PC-3 (cell line): ENCODE results near the gene IL1RAPL1. TPM values are rescaled to one million over a fixed set of nuclear protein-coding genes. Genes with fewer than 3 reads are reported as not detected.

Source experiments
- ATAC-seq: fragments of 200-7000 bp; cut with Tn5 transposase; 2 replicates; pipeline ENCODE4 v1.9.1; 2020; ENCODE audit warnings: mild to moderate bottlenecking, moderate library complexity
- BruUV-seq: library from RNA; stranded (reverse); fragments of 400-500 nt; replicated peaks from 2 replicates; lab custom pipeline; 2021; lab: Mats Ljungman, UMichigan
- CTCF ChIA-PET: fragments of 300-600 bp; sonication (Branson Sonifier 250); formaldehyde crosslinking; loops from one replicate; lab custom pipeline; 2022; ENCODE audit warnings: antibody characterized with exemption; lab: Charles Lee
- POLR2A ChIA-PET: fragments of 300-600 bp; sonication (Branson Sonifier 250); formaldehyde crosslinking; loops from one replicate; lab custom pipeline; 2022; ENCODE audit warnings: antibody characterized with exemption; ENCODE audit not compliant: unreplicated experiment; lab: Charles Lee
- DNase-seq: peaks from one replicate; pipeline ENCODE4 v3.0.0-alpha.2; 2015
- H2AFZ ChIP-seq: fragments of 300-600 bp; sonication (generic); 2 replicates; pipeline ENCODE4 v1.6.0; 2016; ENCODE audit warnings: antibody characterized with exemption, low read length
- H3F3A ChIP-seq: fragments of 300-600 bp; sonication (generic); one replicate; pipeline ENCODE4 v1.6.0; 2017; ENCODE audit warnings: antibody characterized with exemption, low read length, control low read depth, mild to moderate bottlenecking; ENCODE audit not compliant: unreplicated experiment
- H3K27ac ChIP-seq: fragments of 300-600 bp; sonication (generic); 2 replicates; pipeline ENCODE4 v1.5.1; 2016; ENCODE audit warnings: mild to moderate bottlenecking, low read length
- H3K27me3 ChIP-seq: fragments of 300-600 bp; sonication (generic); 2 replicates; pipeline ENCODE4 v1.6.1; 2016; ENCODE audit warnings: low read length, mixed read lengths
- H3K36me3 ChIP-seq: fragments of 300-600 bp; sonication (generic); 2 replicates; pipeline ENCODE4 v1.6.1; 2016; ENCODE audit warnings: low read depth, mixed run types, low read length, mixed read lengths
- H3K4me1 ChIP-seq: fragments of 300-600 bp; sonication (generic); 2 replicates; pipeline ENCODE4 v1.5.1; 2016; ENCODE audit warnings: low read length; ENCODE audit not compliant: insufficient read depth
- H3K4me2 ChIP-seq: fragments of 300-600 bp; sonication (generic); 2 replicates; pipeline ENCODE4 v1.6.0; 2016; ENCODE audit warnings: low read length
- H3K4me3 ChIP-seq: fragments of 300-600 bp; sonication (generic); 2 replicates; pipeline ENCODE4 v1.5.1; 2016; ENCODE audit warnings: mild to moderate bottlenecking, low read length, mixed read lengths
- H3K79me2 ChIP-seq: fragments of 300-600 bp; sonication (generic); 2 replicates; pipeline ENCODE4 v1.6.1; 2017; ENCODE audit warnings: low read length, mixed read lengths
- H3K9ac ChIP-seq: fragments of 300-600 bp; sonication (generic); 2 replicates; pipeline ENCODE4 v1.6.0; 2016; ENCODE audit warnings: mild to moderate bottlenecking, low read length
- H3K9me2 ChIP-seq: fragments of 300-600 bp; sonication (generic); replicated peaks from 2 replicates; pipeline ENCODE4 v1.6.1; 2016; ENCODE audit warnings: mixed run types, low read length, mixed read lengths
- H3K9me3 ChIP-seq: fragments of 300-600 bp; sonication (generic); 2 replicates; pipeline ENCODE4 v1.6.1; 2016; ENCODE audit warnings: low read length, mixed read lengths
- H4K20me1 ChIP-seq: fragments of 300-600 bp; sonication (generic); 2 replicates; pipeline ENCODE4 v1.6.1; 2016; ENCODE audit warnings: low read length, mixed read lengths
- CTCF ChIP-seq: fragments of 300-600 bp; sonication (generic); conservative IDR thresholded peaks from 2 replicates; pipeline ENCODE4 v1.5.1; 2017; ENCODE audit warnings: antibody characterized with exemption, low read depth, mild to moderate bottlenecking, low read length
- EZH2 ChIP-seq: fragments of 300-600 bp; sonication (generic); IDR thresholded peaks from one replicate; pipeline ENCODE4 v1.6.1; 2017; ENCODE audit warnings: antibody characterized with exemption, mild to moderate bottlenecking, low read length; ENCODE audit not compliant: unreplicated experiment
- EZH2phosphoT487 ChIP-seq: fragments of 300-600 bp; sonication (generic); IDR thresholded peaks from 2 replicates; pipeline ENCODE4 v1.6.1; 2018; ENCODE audit warnings: mild to moderate bottlenecking, antibody characterized with exemption, low read length, borderline replicate concordance
- intact Hi-C: fragments of 100-400 bp; cut with micrococcal nuclease; formaldehyde crosslinking; loops from 2 replicates; pipeline ENCODE4 v1.9.0; 2023
- total RNA-seq: library from RNA; depleted of rRNA; stranded (reverse); fragments of >200 nt; gene quantifications from 2 replicates; pipeline ENCODE4 v1.2.3, GENCODE V29; 2014

The IL1RAPL1 gene
- total RNA-seq, 1 experiment from 2014 or later = 0.44 TPM

DNA sequence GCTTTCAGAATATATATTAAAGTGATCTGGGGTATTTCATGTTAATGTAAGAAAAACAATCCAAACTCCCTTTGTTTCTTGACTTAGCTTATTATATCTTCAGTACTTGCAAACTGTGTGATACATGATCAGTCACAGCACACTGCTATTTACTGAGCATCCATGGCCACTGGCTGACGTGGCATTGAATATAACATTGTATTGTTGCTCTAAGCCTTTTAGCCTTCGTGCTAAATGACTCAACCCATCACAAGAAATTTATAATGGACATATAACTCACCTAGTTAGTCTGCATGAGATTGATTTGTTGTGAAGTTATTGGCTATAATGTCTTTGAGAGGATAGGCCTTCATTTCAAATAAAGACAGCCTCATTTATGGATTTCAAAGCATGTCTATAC lies 642.6 kb downstream of the IL1RAPL1 start:
- DNase-seq (peak; percentile 78), ATAC-seq (peak; percentile 97)
- Histone ChIP-seq H2AFZ (no peak overlapping the region), H3K4me3 (no peak overlapping the region), H3K27me3 (no peaks in the 10 kb centered on the region), H3K79me2 (no peaks in the 10 kb centered on the region), H4K20me1 (no peaks in the 10 kb centered on the region), H3K36me3 (no peaks in the 10 kb centered on the region), H3F3A (no peaks in the 10 kb centered on the region), H3K4me1 (peaks cover 18% of the 10 kb centered on the region), H3K9me2 (no peaks in the 10 kb centered on the region), H3K27ac (peak overlapping the region; percentile 70), H3K9ac (peak overlapping the region; percentile 44; the same call in 1 of the 2 replicates), H3K4me2 (0 out of 2 replicates have a peak overlapping the region, but pooled peaks have one; percentile 48), H3K9me3 (no peaks in the 10 kb centered on the region)
- no peak for TF ChIP-seq EZH2phosphoT487
- no peak for TF ChIP-seq CTCF
- POLR2A ChIA-PET = interaction anchor here (0.6 kb wide), 1 partner anchor 46 kb away, joined by 8 read pairs; no protein-coding TSS in a partner anchor
- CTCF ChIA-PET = interaction anchor here (1.0 kb wide), 1 partner anchor 674 kb away, joined by 3 read pairs; no protein-coding TSS in a partner anchor
- BruUV-seq = no TSS peak
- intact Hi-C loops = loop anchor here (5.0 to 10.0 kb wide), 2 partner anchors 43 to 385 kb away; no protein-coding TSS in a partner anchor

- ChIA-PET POLR2A (no interaction called here), CTCF (no interaction called here)
- Histone ChIP-seq H3K4me1 (peaks cover 18% of the 10 kb centered on the region), H3K4me2 (no peak overlapping the region), H3K9me3 (no peaks in the 10 kb centered on the region), H4K20me1 (no peaks in the 10 kb centered on the region), H3K79me2 (no peaks in the 10 kb centered on the region), H3K27me3 (no peaks in the 10 kb centered on the region), H3K36me3 (no peaks in the 10 kb centered on the region), H3K4me3 (no peak overlapping the region), H3F3A (no peaks in the 10 kb centered on the region), H3K9me2 (no peaks in the 10 kb centered on the region), H3K9ac (no peak overlapping the region), H3K27ac (no peak overlapping the region), H2AFZ (no peak overlapping the region)
- BruUV-seq = no TSS peak
- peak; percentile 25 for DNase-seq
- intact Hi-C loops = loop anchor here (1.0 to 10.0 kb wide), 3 partner anchors 44 to 644 kb away; partner anchors contain the start of gene IL1RAPL1
- TF ChIP-seq EZH2phosphoT487 (no peak), CTCF (peak; percentile 53), EZH2 (no peak)
- ATAC-seq = 0 out of 2 replicates have a peak, but pooled peaks have one; percentile 33
These were observed 644.6 kb downstream of the IL1RAPL1 start for GRCh38 chrX:29231800-29232199.

DNA sequence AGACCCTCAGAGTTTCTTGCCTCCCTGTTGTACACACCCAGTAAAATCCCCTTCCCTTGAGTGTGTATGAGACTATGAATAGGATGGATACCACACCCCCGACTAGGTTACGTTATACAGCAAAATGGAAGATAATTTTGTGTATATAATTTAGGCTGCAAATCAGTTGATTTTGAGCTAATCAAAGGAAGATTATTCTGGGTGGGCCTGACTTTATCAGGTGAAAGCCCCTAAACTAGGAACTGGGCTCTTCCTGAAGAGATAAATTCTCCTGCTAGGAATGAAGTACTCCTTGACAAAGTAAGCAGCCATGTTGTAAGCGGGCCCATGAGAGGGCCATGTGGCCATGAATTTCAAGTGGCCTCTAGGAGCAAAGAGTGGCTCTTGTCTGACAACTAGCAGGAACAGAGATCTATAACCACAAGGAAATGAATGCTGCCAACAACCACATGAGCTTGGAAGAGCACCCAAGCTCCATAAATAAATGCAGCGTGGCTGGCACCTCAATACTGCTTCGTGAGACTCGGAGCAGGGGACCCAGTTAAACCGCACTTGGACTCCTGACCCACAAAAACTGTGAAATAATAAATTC lies 646.4 kb downstream of the IL1RAPL1 start:
- no peak overlapping the region for H3K4me2 ChIP-seq
- no peaks in the 10 kb centered on the region for H3K79me2 ChIP-seq
- H3K9me2 ChIP-seq = no peaks in the 10 kb centered on the region
- no peak for ATAC-seq
- no peaks in the 10 kb centered on the region for H3K27me3 ChIP-seq
- ChIA-PET CTCF (no interaction called here), POLR2A (no interaction called here)
- H3F3A ChIP-seq = no peaks in the 10 kb centered on the region
- intact Hi-C loops = loop anchor here (5.0 to 10.0 kb wide), 2 partner anchors 46 to 381 kb away; no protein-coding TSS in a partner anchor
- no peak overlapping the region for H3K9ac ChIP-seq
- no peaks in the 10 kb centered on the region for H3K9me3 ChIP-seq
- BruUV-seq = no TSS peak
- no peak overlapping the region for H2AFZ ChIP-seq
- no peaks in the 10 kb centered on the region for H3K36me3 ChIP-seq
- no peak for TF ChIP-seq CTCF
- no peak for TF ChIP-seq EZH2phosphoT487
- no peak for TF ChIP-seq EZH2
- peaks cover 18% of the 10 kb centered on the region for H3K4me1 ChIP-seq
- no peak overlapping the region for H3K27ac ChIP-seq
- no peaks in the 10 kb centered on the region for H4K20me1 ChIP-seq
- DNase-seq = no peak
- H3K4me3 ChIP-seq = no peak overlapping the region
